ENCODE measurements around the gene ZPLD1.

The ZPLD1 gene

GRCh38 chr3:102471001-102471400, 36.2 kb downstream of the ZPLD1 start:
- ChIA-PET POLR2A (no interaction called here), CTCF (interaction anchor here (1.5 to 2.6 kb wide), 4 partner anchors 10 to 72 kb away, joined by 3 to 6 read pairs (median 3); no protein-coding TSS in a partner anchor)
- no peak for TF ChIP-seq CTCF (IDR thresholded peaks at IDR 0.05; ENCODE audit: control extremely low read depth, extremely low read depth, low read depth, missing control alignments)
- DNase-seq (ENCODE audit: extremely low spot score), result no peak

GRCh38 chr3:102471491-102471890, 36.7 kb downstream of the ZPLD1 start:
- no peak for DNase-seq (ENCODE audit: extremely low spot score)
- CTCF ChIA-PET, result interaction anchor here (1.5 to 2.6 kb wide), 3 partner anchors 9 to 25 kb away, joined by 3 to 6 read pairs (median 3); no protein-coding TSS in a partner anchor
- POLR2A ChIA-PET, result no interaction called here

GRCh38 chr3:102473648-102474047, 38.8 kb downstream of the ZPLD1 start:
- DNase-seq (ENCODE audit: extremely low spot score), result no peak
- TF ChIP-seq CTCF (IDR thresholded peaks at IDR 0.05; ENCODE audit: control extremely low read depth, extremely low read depth, low read depth, missing control alignments), result no peak
- CTCF ChIA-PET, result no interaction called here
- POLR2A ChIA-PET, result no interaction called here

More at GRCh38 chr3:102471491-102471890, 36.7 kb downstream of the ZPLD1 start:
- TF ChIP-seq CTCF (IDR thresholded peaks at IDR 0.05; ENCODE audit: control extremely low read depth, extremely low read depth, low read depth, missing control alignments), result no peak

- DNase-seq (ENCODE audit: extremely low spot score), result no peak
- TF ChIP-seq CTCF (IDR thresholded peaks at IDR 0.05; ENCODE audit: control extremely low read depth, extremely low read depth, low read depth, missing control alignments), result no peak
- CTCF ChIA-PET, result no interaction called here
- POLR2A ChIA-PET, result no interaction called here
Measured at GRCh38 chr3:102474207-102474606, 39.4 kb downstream of the ZPLD1 start.

GRCh38 chr3:102476198-102476597, 41.4 kb downstream of the ZPLD1 start:
- no peak for DNase-seq (ENCODE audit: extremely low spot score)
- CTCF ChIA-PET, result interaction anchor here (2.5 kb wide), 1 partner anchor 12 kb away, joined by 10 read pairs; no protein-coding TSS in a partner anchor
- POLR2A ChIA-PET, result no interaction called here
- TF ChIP-seq CTCF (IDR thresholded peaks at IDR 0.05; ENCODE audit: control extremely low read depth, extremely low read depth, low read depth, missing control alignments), result no peak

GRCh38 chr3:102478160-102478559, 43.3 kb downstream of the ZPLD1 start:
- CTCF ChIA-PET, result interaction anchor here (1.0 to 1.8 kb wide), 5 partner anchors 9 to 25 kb away, joined by 3 to 6 read pairs (median 5); no protein-coding TSS in a partner anchor
- POLR2A ChIA-PET, result no interaction called here
- TF ChIP-seq CTCF (IDR thresholded peaks at IDR 0.05; ENCODE audit: control extremely low read depth, extremely low read depth, low read depth, missing control alignments), result no peak
- no peak for DNase-seq (ENCODE audit: extremely low spot score)

All from GM10248 (cell line).